Measurements from ENCODE around the gene PRC1.

The PRC1 gene

GRCh38 chr15:90989040-90989768, 5.1 kb downstream of the PRC1 start:
- ATAC-seq = no peak

GRCh38 chr15:90988296-90988695, 6.0 kb downstream of the PRC1 start:
- DNase-seq = no peak
- ATAC-seq = no peak

More at GRCh38 chr15:90989040-90989768, 5.1 kb downstream of the PRC1 start:
- no peak for DNase-seq

DNA sequence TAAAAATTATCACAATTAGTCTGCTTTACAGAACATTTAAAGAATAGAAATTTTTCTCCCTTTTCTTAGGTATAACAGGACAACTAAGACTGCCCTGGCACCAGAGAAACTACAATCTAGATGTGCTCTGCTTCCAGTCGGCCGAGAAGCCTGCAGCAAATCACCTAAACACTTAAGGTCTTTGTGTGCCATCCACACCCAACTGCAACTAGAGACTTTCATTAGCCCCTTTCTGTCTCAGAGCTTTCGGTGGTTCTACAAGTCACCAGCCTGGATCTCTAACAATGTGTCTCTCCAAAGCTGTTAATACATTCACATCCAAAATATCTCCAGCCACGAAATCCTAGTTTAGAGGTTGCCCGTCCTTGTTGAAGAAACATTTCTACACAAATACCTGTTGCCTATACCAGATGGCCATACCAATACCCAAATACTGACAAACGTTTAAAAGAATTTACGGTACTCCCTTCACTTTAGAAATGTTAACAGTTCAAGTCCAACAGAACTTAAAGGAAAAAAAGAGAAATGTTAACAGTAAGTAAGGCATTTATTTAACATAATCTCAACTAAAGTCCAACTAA, 6.7 kb downstream of the PRC1 start:
- ATAC-seq = no peak

GRCh38 chr15:90986790-90987507, 7.4 kb downstream of the PRC1 start:
- no peak for DNase-seq
- no peak for ATAC-seq

More for the DNA sequence above, 6.7 kb downstream of the PRC1 start:
- no peak for DNase-seq

DNA sequence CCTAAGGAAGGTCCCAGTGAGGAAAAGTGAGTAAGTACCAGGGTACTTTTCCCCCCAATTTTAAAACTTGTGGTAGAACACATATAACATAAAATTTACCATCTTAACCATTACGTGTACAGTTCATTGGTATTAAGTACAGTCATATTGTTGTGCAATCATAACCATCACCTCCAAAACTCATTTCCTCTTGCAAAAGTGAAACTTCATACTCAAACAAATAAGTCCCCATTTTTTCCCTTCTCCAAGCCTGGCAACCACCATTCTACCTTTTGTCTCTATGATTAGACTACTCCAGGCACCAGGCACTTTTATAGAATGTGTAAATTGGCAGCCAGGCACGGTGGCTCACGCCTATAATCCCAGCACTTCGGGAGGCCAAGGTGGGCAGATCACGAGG, 12.2 kb downstream of the PRC1 start:
- DNase-seq = no peak
- no peak for ATAC-seq

DNA sequence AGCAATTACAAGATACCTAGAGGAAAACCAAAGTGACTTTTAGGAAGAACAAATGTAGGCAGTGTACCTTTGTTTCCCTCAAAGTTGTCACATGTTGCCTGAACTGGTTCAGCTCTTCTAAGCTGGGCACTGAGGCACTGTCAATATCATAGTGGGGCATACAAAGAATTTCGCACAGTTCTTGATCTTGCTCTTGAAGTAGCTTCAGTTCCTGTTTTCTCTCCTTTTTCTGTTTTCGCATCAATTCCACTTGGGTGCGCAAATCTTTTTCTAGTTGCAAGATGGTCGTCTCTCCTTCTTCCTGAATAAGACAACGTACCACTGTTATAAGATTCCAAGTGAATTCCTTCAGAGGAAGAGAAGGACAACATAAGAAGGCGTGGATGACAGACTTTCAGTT, 12.7 kb downstream of the PRC1 start:
- DNase-seq (no peak), ATAC-seq (no peak)

- DNase-seq (no peak), ATAC-seq (no peak)
Measured at GRCh38 chr15:90979582-90979981, 14.8 kb downstream of the PRC1 start.

DNA sequence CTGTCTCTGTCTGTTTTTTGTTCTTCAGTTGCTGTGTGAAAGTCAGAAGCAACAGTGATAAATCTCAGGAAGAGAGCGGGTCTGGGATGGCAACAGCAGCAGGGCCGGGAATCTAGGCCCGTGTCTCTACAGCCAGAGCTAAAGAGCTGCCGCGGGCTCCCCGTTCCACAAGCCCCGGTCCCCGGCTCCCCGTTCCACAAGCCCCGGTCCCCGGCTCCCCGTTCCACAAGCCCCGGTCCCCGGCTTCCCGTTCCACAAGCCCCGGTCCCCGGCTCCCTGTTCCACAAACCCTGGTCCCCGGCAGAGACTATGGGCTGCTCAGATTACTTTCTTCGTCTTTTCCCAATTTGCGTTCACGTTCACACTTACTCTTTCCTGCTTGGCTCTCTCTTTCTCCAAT, 20.1 kb downstream of the PRC1 start:
- ATAC-seq (no peak), DNase-seq (no peak)

DNA sequence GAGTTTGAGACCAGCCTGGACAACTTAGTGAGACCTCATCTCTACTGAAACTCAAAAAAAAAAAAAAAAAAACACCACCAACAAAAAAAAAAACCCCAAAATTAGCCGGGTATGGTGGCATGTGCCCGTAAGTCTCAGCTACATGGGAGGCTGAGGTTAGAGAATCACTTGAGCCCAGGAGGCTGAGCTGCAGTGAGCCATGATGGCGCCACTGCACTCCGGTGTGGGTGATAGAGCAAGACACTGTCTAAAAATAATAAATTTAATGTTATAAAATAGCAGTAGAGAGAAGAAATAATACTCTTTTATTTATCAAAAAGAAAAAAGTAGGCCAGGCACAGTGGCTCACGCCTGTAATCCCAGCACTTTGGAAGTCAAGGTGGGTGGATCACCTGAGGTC, 22.2 kb downstream of the PRC1 start:
- ATAC-seq (no peak), DNase-seq (no peak)

- DNase-seq (no peak), ATAC-seq (no peak)
Measured at GRCh38 chr15:90970274-90970673, 24.1 kb downstream of the PRC1 start.

GRCh38 chr15:90968434-90968833, 25.9 kb downstream of the PRC1 start:
- DNase-seq = no peak
- ATAC-seq = no peak

DNA sequence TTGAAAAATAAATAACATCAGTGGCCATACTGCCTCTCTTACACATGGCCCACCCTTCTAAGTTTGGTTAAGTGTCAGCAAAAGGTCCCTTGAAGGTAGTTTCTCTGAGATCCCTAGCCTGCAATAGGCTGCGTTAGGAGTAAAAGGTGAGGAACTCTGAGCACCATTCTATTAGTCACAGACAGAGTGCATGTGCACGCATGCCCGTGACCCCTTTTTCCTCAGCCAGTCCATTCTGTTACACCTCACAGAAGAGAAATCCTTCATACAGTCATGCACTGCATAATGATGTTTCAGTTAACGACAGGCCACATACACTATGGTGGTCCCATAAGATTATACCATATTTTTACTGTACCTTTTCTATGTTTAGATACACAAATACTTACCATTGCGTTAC, 27.1 kb downstream of the PRC1 start:
- DNase-seq = no peak
- ATAC-seq = no peak

- DNase-seq (no peak), ATAC-seq (no peak)
Measured at GRCh38 chr15:90966262-90966661, 28.1 kb downstream of the PRC1 start.

- no peak for DNase-seq
- no peak for ATAC-seq
Measured at GRCh38 chr15:90962021-90962420, 32.3 kb downstream of the PRC1 start.

GRCh38 chr15:90960298-90961091, 33.8 kb downstream of the PRC1 start:
- no peak for ATAC-seq
- no peak for DNase-seq

DNA sequence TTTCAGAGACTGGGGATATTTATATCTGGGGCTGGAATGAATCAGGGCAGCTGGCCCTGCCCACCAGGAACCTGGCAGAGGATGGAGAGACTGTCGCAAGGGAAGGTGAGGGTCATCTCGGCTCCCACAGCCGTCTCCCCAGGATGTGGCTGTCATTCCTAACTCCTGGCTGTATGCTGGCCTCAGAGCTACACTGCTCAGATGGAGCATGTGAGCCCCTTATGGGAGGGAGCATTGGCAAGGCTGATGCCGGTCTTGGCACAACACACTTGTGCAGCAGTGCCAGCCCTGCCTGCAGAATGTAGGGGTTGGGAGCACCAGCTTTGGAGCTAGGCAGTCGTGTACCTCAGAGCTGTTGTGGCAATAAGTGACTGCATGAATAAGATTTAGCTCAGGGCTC, 34.4 kb downstream of the PRC1 start:
- no peak for DNase-seq
- ATAC-seq = no peak

DNA sequence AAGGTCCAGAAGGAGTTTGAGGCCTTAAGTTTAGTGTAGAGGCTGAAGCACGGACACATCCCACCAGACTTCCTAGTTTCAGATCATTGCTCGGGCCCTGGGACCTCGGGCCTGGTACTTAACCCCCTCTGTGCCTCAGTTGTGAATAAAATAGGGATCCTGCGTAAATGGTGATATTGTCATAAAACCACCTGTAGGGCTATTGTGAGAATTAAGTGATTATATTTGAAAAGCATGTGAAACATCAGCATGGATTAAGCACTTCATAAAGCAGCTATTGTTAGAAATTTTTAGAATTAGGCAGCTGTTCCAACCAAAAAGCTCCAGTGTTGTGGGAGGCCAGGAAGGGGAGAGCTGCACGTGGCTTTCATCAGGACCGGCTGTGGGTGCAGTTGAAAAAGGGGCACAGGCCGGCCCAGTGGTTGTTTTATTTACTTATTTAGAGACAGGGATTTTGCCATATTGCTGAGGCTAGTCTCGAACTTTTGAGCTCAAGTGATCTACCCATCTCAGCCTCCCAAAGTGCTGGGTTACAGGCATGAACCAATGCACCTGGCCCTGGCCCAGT, 35.2 kb downstream of the PRC1 start:
- no peak for ATAC-seq
- no peak for DNase-seq

GRCh38 chr15:90957791-90958190, 36.5 kb downstream of the PRC1 start:
- no peak for ATAC-seq

GRCh38 chr15:90957031-90957790, 37.1 kb downstream of the PRC1 start:
- DNase-seq (no peak), ATAC-seq (no peak)

More at GRCh38 chr15:90957791-90958190, 36.5 kb downstream of the PRC1 start:
- no peak for DNase-seq

DNA sequence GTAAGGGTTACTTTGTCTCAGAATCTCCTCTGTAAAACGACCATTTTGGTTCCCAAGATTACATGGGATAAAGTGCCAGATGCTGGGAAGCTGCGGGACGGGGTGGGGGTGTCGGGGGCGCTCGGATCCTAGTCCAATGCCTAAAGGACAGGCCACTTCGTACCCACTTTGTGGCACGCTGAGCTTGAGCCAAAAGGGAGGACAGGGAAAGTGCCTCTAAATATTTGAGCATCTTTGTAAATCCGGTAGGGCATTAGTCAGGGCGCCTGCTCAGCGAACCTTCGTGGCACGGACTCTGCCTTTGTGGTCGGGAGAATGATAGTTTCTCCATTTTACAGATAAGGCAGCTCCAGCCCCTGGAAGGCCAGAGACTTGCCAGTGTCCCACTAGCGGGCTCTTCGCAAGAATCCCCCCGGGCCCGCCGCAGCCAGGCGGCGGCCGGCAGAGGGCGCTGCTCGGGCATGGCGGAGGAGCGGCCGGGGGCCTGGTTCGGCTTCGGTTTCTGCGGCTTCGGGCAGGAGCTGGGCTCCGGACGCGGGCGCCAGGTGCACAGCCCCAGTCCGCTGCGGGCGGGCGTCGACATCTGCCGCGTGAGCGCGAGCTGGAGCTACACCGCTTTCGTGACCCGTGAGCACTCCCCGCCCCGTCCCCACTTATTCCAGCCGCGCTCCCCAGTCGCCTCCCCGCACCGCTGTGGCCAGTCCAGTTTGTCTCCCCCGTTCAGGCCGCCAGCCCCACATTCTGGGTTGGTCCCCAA, 37.9 kb downstream of the PRC1 start:
- ATAC-seq = no peak
- DNase-seq = peak; percentile 85

Data from stimulated activated naive CD8-positive, alpha-beta T cell treated with anti-CD3 and anti-CD28 coated beads, Interleukin-15, Interleukin-2, amounts not matched to agents 100 U/mL and 50 U/mL, for 24 hours (primary cell).